Measurements from ENCODE around the gene TMEM59L. TPM values are rescaled to one million over a fixed set of nuclear protein-coding genes. Genes with fewer than 3 reads are reported as not detected.

Gene TMEM59L
- total RNA-seq, 4 donors from 2014 or later: 0.34 to 2.1 (median 0.88) TPM; not detected in 1

DNA sequence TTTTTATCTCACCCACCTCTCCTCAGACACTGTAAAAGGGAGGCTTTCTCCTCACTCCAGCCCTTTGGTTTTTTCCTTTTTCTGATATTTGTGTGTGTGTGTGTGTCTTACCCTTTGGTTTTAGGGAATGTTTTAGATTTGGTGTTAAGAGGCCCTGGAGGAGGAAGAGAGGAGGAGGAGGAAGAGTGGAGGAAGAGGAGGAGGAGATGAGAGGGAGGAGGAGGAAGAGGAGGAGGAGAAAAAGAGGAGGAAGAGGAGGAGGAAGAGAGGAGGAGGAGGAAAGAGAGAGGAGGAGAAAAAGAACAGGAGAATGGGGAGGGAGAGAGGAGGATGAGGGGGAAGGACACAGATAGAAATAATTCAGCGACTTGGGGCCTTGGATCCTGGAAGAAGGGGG is 34.7 kb downstream of the TMEM59L start:
- TF ChIP-seq, protein P1, sequence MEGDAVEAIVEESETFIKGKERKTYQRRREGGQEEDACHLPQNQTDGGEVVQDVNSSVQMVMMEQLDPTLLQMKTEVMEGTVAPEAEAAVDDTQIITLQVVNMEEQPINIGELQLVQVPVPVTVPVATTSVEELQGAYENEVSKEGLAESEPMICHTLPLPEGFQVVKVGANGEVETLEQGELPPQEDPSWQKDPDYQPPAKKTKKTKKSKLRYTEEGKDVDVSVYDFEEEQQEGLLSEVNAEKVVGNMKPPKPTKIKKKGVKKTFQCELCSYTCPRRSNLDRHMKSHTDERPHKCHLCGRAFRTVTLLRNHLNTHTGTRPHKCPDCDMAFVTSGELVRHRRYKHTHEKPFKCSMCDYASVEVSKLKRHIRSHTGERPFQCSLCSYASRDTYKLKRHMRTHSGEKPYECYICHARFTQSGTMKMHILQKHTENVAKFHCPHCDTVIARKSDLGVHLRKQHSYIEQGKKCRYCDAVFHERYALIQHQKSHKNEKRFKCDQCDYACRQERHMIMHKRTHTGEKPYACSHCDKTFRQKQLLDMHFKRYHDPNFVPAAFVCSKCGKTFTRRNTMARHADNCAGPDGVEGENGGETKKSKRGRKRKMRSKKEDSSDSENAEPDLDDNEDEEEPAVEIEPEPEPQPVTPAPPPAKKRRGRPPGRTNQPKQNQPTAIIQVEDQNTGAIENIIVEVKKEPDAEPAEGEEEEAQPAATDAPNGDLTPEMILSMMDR (IDR thresholded peaks at IDR 0.05; ENCODE audit: low read depth): no peak

DNA sequence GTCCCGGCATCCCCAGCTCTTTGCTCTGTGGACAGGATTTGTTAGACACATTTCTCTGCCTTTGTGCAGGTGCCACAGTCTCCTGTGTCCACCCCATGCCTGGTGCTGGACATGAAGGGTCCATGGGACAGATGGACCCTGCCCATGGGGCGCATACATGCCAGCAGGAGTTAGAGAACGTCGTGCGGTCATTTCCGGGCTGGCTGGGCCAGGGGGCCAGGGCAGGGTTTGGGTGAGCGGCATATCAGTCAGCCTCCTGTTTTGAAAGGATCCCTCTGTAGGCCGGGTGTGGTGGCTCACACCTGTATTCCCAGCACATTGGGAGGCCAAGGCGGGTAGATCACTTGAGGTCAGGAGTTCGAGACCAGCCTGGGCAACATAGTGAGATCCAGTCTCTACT is 35.1 kb downstream of the TMEM59L start:
- TF ChIP-seq, protein P1 (IDR thresholded peaks at IDR 0.05; ENCODE audit: low read depth): no peak

DNA sequence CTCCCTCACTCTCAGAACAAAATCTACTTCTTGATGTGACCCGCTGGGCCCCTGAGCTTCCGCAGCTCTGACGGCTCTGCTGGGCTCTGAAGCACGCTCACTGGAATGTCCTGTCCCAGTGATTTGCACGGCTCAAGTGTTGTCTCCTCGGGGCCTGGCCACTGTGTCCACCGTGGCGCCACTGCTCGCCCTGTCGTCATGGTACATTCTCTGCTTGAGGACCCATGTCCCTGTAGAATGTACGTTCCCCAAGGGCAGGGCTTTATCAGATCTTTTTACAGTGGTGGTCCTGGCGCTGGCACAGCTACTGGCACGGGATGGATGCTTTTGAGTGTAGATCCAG is 36.3 kb downstream of the TMEM59L start:
- TF ChIP-seq, protein P1 (IDR thresholded peaks at IDR 0.05; ENCODE audit: low read depth): no peak

DNA sequence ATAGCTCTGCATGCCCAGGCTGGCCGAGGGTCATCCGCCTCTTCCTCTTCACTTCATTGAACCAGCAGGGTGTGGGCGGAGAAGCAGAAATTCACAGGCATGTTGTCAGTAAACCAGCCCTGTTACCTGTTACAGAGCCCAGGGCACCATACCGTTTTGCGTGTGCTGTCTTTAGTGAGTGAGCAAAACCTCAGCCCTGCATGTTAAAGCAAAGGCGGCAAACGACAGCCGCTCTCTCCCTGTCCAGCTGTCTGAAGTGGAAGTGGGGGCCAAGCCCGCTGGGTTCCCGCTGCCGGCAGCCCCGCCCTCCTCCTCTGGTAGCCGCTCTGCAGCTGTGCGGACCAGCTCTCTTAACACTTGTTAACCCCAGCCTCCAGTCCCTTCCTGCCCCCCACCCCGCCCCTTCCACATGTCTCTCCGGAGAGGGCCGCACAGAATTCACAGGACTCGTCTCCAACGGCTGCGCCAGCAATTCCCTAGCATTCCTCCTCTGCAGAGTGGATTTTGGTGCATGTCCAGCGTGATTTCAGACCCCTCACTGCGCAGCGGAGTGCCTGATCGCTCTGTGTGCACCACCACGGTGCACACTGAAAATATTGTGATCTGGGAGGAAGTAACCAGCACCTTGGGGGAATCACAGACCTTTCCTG is 36.8 kb downstream of the TMEM59L start:
- TF ChIP-seq, protein P1 (IDR thresholded peaks at IDR 0.05; ENCODE audit: low read depth): no peak

DNA sequence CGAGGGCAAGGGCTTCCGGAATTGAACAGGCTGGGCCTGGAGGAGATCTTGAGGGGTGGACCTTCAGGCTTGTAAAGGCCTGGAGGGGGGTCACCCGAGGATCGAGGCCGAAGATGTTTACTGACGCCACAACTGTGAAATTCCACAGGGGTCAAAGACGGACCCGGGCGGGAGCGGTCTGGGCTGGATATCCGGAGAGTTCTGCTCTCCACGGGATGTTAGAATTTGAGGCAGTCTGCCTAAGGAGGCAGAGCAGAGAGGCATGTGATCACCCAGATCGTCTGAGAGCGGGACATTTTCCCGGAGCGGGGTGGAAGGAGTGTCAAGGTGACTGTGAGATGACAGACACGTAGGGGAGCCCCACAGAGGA is 37.3 kb downstream of the TMEM59L start:
- TF ChIP-seq, protein P1 (IDR thresholded peaks at IDR 0.05; ENCODE audit: low read depth): no peak

DNA sequence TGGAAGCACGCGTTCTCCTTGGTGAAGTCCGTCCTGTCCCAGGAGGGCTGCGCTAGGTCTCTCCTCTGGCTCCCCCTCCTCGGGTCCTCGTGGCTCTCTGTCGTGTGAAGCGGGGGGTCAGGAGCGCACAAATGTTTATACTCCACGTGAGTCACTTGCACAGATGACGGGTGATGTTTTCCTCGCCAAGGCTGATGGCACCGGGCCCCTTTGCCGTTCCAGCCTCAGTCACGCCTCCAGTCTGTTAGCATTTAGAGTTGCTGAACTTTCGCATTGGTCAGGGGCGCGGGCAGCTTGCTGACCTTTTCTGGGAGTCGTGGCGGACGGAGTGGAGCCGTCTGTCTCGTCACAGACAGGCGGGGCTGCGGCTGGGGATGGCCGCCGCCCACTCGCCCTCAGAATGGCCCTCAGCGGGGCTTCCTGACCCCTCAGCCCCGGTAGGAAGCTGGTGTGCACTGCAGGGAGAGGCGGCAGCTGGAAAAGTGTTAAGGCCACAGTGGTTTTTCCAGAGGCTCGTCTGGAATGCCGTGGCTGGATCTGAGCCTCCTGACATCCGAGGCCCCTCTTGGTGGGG is 37.9 kb downstream of the TMEM59L start:
- TF ChIP-seq, protein P1 (IDR thresholded peaks at IDR 0.05; ENCODE audit: low read depth): no peak

DNA sequence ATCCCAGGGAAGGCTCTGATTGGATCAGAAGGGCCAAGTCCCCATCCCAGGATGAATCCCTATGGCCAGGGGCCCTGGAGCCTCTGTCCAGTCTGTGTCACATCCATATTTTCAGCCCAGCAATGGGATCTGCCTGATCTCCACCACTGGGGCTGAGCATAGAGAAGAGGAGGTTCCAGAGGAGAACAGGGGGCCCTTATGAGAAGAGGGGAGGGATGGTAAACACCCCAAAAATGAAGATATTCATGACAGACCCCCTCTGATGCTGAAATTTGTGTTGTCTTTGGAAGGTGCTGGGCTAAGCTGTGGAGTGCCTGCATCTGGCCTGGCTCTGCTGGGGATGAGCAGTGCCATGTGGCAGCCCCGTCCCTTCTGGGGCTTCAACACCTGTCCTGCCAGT is 38.6 kb downstream of the TMEM59L start:
- TF ChIP-seq, protein P1 (IDR thresholded peaks at IDR 0.05; ENCODE audit: low read depth): no peak
